ENCODE results near the gene MYLK4.

Gene MYLK4

DNA sequence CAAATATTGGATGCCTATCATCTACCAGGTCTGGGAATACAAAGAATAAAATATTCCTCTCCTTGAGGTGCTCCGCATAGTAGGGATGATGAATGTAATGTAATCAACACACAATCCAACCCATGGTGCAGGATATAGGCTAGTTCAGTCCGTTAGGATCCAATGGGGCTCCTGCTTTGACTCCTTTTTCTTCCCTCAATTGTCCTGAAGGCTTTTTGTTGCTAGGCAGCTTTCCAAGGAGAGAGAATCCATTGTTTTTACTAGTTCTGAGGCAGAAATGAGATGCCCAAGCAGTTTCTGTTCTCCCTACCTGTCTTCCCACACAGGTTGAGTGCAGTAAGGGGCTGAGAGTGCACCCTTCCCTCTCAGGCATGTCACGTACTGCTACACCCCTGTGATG lies 26.5 kb upstream of the MYLK4 start:
- no peak overlapping the region for H3K27ac ChIP-seq
- TF ChIP-seq, protein P1, sequence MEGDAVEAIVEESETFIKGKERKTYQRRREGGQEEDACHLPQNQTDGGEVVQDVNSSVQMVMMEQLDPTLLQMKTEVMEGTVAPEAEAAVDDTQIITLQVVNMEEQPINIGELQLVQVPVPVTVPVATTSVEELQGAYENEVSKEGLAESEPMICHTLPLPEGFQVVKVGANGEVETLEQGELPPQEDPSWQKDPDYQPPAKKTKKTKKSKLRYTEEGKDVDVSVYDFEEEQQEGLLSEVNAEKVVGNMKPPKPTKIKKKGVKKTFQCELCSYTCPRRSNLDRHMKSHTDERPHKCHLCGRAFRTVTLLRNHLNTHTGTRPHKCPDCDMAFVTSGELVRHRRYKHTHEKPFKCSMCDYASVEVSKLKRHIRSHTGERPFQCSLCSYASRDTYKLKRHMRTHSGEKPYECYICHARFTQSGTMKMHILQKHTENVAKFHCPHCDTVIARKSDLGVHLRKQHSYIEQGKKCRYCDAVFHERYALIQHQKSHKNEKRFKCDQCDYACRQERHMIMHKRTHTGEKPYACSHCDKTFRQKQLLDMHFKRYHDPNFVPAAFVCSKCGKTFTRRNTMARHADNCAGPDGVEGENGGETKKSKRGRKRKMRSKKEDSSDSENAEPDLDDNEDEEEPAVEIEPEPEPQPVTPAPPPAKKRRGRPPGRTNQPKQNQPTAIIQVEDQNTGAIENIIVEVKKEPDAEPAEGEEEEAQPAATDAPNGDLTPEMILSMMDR (conservative IDR thresholded peaks at IDR 0.05): no peak

DNA sequence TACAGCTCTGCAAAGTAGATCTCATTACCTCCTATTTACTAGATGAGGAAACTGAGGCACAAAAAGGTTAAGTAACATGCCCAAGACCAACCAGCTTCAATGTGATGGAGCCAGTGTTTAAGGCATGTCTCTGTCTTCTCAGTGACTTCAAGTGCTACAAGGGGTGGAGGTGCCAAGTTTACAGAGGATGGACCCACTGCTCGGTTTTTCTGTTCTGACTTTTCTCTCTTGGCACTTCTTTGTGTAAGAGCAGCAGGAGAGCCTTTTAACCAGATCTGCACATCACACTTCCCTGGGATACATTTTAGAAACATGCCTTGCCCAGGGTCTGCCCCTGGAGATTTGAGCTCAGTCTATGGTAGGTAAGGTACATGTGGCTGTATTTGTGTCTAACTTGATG lies 24.3 kb upstream of the MYLK4 start:
- no peak overlapping the region for H3K27ac ChIP-seq
- TF ChIP-seq, protein P1 (conservative IDR thresholded peaks at IDR 0.05): no peak

DNA sequence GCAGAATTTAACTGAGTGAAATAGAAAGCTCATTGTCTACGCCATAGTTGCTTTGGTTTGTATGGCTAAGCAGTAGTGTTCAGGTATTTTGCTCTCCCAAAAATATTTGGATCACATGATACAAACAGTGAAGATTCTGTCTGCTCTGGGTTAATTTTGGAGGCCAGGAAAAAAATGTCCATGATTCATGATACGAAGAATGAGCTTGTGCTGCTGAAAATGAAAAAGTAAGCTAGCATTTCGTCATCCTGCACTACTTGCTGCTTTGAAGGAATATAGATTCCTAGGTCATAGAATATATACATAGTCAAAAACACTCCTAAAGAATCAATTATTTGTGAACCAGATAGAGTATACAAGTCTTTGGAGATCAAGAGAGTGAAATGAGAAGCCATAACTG lies 22.7 kb upstream of the MYLK4 start:
- H3K27ac ChIP-seq: no peak overlapping the region
- TF ChIP-seq, protein P1 (conservative IDR thresholded peaks at IDR 0.05): no peak

DNA sequence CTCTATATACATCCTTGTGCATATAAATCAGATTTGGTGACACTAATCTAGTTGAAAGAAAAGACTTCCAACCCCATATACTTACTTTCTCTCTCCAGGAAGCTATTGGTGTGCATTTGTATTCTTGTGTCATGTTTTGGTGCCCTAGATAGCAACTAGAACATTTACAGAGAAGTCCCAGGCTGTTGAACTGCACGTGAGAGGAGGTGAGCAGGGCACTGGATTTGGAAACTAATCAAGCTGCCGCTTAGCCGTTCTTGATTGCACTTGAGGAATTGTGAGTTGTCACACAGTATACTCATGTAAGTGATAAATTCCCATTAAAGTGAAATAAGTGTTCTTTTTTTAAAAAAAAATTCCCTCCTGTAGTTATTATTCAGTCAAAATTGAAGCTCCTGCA lies 22.1 kb upstream of the MYLK4 start:
- TF ChIP-seq, protein P1 (conservative IDR thresholded peaks at IDR 0.05): no peak
- H3K27ac ChIP-seq: no peak overlapping the region

DNA sequence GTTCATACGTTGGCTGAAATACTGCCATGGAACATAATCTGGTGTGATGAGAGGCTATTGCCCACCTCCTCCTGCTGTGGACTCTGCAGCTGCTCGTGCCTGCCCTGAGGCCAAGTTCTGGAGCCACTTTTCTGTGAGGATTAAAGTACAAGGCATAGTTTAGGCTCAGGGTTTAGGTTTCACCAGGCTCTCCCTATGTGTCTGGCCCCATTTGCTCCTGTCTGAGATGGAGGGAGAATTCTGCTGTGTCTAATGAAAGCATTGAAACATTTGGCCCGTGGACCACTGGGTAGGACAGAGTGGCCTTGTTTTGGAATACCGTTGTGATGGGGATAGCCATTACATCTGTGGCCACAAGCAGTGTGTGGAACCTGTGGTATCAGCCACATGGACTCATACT lies 20.4 kb upstream of the MYLK4 start:
- TF ChIP-seq, protein P1 (conservative IDR thresholded peaks at IDR 0.05): no peak
- H3K27ac ChIP-seq: no peak overlapping the region

DNA sequence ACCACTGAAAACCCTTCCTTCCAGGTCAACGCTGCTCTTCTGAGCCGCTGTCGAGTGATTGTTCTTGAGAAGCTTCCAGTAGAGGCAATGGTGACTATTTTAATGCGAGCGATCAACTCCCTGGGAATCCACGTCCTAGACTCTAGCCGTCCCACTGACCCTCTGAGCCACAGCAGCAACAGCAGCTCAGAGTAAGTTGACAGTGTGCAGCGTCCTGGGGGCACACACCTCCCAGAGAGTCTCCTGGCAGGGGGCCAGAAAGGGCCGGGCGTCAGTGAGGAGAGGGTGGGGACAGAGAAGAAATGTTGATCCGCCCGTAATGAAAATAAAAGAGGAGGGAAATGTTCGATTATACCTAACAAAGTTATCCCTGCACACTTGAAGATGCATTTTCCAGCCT lies 19.4 kb upstream of the MYLK4 start:
- no peak overlapping the region for H3K27ac ChIP-seq
- TF ChIP-seq, protein P1 (conservative IDR thresholded peaks at IDR 0.05): no peak

DNA sequence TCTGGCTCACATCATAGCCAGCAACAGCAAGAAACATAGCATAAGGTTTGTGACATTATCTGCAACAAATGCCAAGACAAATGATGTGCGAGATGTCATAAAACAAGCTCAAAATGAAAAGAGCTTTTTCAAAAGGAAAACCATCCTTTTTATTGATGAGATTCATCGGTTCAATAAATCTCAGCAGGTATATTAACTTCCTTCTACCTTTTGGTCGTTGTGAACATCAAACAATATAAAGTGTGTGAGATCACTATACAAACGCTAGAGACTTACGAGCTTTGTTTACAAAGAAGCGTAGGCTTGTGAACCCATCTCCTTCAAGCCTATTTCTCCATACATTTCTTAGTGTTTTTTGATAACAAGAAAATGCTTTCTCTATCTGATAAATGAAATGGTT lies 18.0 kb upstream of the MYLK4 start:
- TF ChIP-seq, protein P1 (conservative IDR thresholded peaks at IDR 0.05): no peak
- peak overlapping the region; percentile 87 for H3K27ac ChIP-seq
